Activated CD8-positive, alpha-beta memory T cell treated with anti-CD3 and anti-CD28 coated beads, Interleukin-2, amount 10 ng/mL, durations not matched to agents 7 days and 5 days (primary cell): ENCODE results near the gene CHD9. TPM values are rescaled to one million over a fixed set of nuclear protein-coding genes. Genes with fewer than 3 reads are reported as not detected.
A peak's percentile ranks its signal among the peaks of the same experiment; 100 is the strongest.

Experiments
- ATAC-seq: fragments of 150-1000 bp; cut with Tn5 transposase; one replicate; pipeline ENCODE4 v1.10.0; 2021; ENCODE audit warnings: moderate library complexity
- CTCF ChIA-PET: fragments of 350-600 bp; sonication (Branson Sonifier 250); formaldehyde crosslinking; loops from one replicate; lab custom pipeline; 2021; ENCODE audit warnings: antibody characterized with exemption; lab: Charles Lee
- DNase-seq: peaks from one replicate; pipeline ENCODE4 v3.0.0-alpha.2; 2020
- H3K27ac Mint-ChIP-seq: one replicate; pipeline ENCODE4 v1.8.0; 2021; ENCODE audit warnings: mild to moderate bottlenecking, mixed read lengths
- H3K27me3 Mint-ChIP-seq: one replicate; pipeline ENCODE4 v1.8.0; 2021; ENCODE audit warnings: mixed read lengths
- H3K36me3 Mint-ChIP-seq: one replicate; pipeline ENCODE4 v1.8.0; 2021; ENCODE audit warnings: mild to moderate bottlenecking, mixed read lengths
- H3K4me1 Mint-ChIP-seq: one replicate; pipeline ENCODE4 v1.8.0; 2021; ENCODE audit warnings: mixed read lengths
- H3K4me3 Mint-ChIP-seq: one replicate; pipeline ENCODE4 v1.8.0; 2021; ENCODE audit warnings: mild to moderate bottlenecking, moderate library complexity, mixed read lengths
- H3K9me3 Mint-ChIP-seq: one replicate; pipeline ENCODE4 v1.8.0; 2022; ENCODE audit warnings: low read depth, mixed read lengths
- total RNA-seq, 2 experiments: library from RNA; stranded (reverse); gene quantifications; one replicate each; pipeline ENCODE4 v1.2.3, GENCODE V29; 2021

Gene CHD9
- total RNA-seq, 2 experiments from 2014 or later: 23.7 to 32.7 TPM

GRCh38 chr16:53201900-53202299 is 147.1 kb downstream of the CHD9 start:
- ATAC-seq (no peak), DNase-seq (no peak)
- no peaks in the 10 kb centered on the region for H3K27me3 Mint-ChIP-seq
- CTCF ChIA-PET: no interaction called here
- H3K4me3 Mint-ChIP-seq: no peak overlapping the region
- H3K27ac Mint-ChIP-seq: no peak overlapping the region
- no peaks in the 10 kb centered on the region for H3K4me1 Mint-ChIP-seq
- peaks cover 2% of the 10 kb centered on the region for H3K9me3 Mint-ChIP-seq
- H3K36me3 Mint-ChIP-seq: peaks cover 18% of the 10 kb centered on the region

- no peaks in the 10 kb centered on the region for H3K4me1 Mint-ChIP-seq
- no peak overlapping the region for H3K27ac Mint-ChIP-seq
- DNase-seq (no peak), ATAC-seq (no peak)
- H3K36me3 Mint-ChIP-seq: peaks cover 18% of the 10 kb centered on the region
- peaks cover 2% of the 10 kb centered on the region for H3K9me3 Mint-ChIP-seq
- H3K27me3 Mint-ChIP-seq: no peaks in the 10 kb centered on the region
- CTCF ChIA-PET: interaction anchor here (1.1 kb wide), 1 partner anchor 13 kb away, joined by 3 read pairs; no protein-coding TSS in a partner anchor
- H3K4me3 Mint-ChIP-seq: no peak overlapping the region
These were observed 147.6 kb downstream of the CHD9 start for GRCh38 chr16:53202398-53202797.

GRCh38 chr16:53207810-53208752 is 153.3 kb downstream of the CHD9 start:
- Mint-ChIP-seq H3K4me1 (peaks cover 13% of the 10 kb centered on the region), H3K4me3 (peak overlapping the region; percentile 69), H3K27ac (peak overlapping the region; percentile 82), H3K9me3 (peaks cover 2% of the 10 kb centered on the region), H3K36me3 (peaks cover 8% of the 10 kb centered on the region), H3K27me3 (no peaks in the 10 kb centered on the region)
- CTCF ChIA-PET: interaction anchor here (0.6 to 2.4 kb wide), 6 partner anchors 13 to 155 kb away, joined by 3 to 11 read pairs (median 4); partner anchors contain the start of genes CHD9 and CHD9NB
- DNase-seq (peak; percentile 42), ATAC-seq (peak; percentile 69)

- no peak for ATAC-seq
- CTCF ChIA-PET: interaction anchor here (2.4 kb wide), 1 partner anchor 155 kb away, joined by 11 read pairs; the partner anchor contains the start of gene CHD9
- Mint-ChIP-seq H3K9me3 (no peaks in the 10 kb centered on the region), H3K27ac (peak overlapping the region; percentile 68), H3K4me1 (peaks cover 13% of the 10 kb centered on the region), H3K4me3 (peak overlapping the region; percentile 65), H3K36me3 (peaks cover 4% of the 10 kb centered on the region), H3K27me3 (no peaks in the 10 kb centered on the region)
- no peak for DNase-seq
These were observed 154.6 kb downstream of the CHD9 start for GRCh38 chr16:53209429-53209828.

GRCh38 chr16:53209877-53210276 is 155.1 kb downstream of the CHD9 start:
- no peak overlapping the region for H3K27ac Mint-ChIP-seq
- H3K4me3 Mint-ChIP-seq: peak overlapping the region; percentile 65
- ATAC-seq (no peak), DNase-seq (no peak)
- H3K36me3 Mint-ChIP-seq: peaks cover 4% of the 10 kb centered on the region
- no peaks in the 10 kb centered on the region for H3K27me3 Mint-ChIP-seq
- CTCF ChIA-PET: no interaction called here
- peaks cover 13% of the 10 kb centered on the region for H3K4me1 Mint-ChIP-seq
- no peaks in the 10 kb centered on the region for H3K9me3 Mint-ChIP-seq

- Mint-ChIP-seq H3K4me3 (no peak overlapping the region), H3K36me3 (peaks cover 4% of the 10 kb centered on the region), H3K27me3 (no peaks in the 10 kb centered on the region), H3K9me3 (no peaks in the 10 kb centered on the region), H3K27ac (no peak overlapping the region), H3K4me1 (peaks cover 13% of the 10 kb centered on the region)
- CTCF ChIA-PET: no interaction called here
- no peak for DNase-seq
- no peak for ATAC-seq
These were observed 156.5 kb downstream of the CHD9 start for GRCh38 chr16:53211253-53211652.

- peaks cover 4% of the 10 kb centered on the region for H3K36me3 Mint-ChIP-seq
- DNase-seq (no peak), ATAC-seq (no peak)
- H3K4me1 Mint-ChIP-seq: peaks cover 13% of the 10 kb centered on the region
- no peaks in the 10 kb centered on the region for H3K9me3 Mint-ChIP-seq
- H3K4me3 Mint-ChIP-seq: no peak overlapping the region
- no peak overlapping the region for H3K27ac Mint-ChIP-seq
- CTCF ChIA-PET: interaction anchor here (0.8 kb wide), 1 partner anchor 158 kb away, joined by 4 read pairs; the partner anchor contains the start of gene CHD9
- H3K27me3 Mint-ChIP-seq: no peaks in the 10 kb centered on the region
These were observed 158.1 kb downstream of the CHD9 start for GRCh38 chr16:53212893-53213223.

GRCh38 chr16:53213542-53213941 is 158.8 kb downstream of the CHD9 start:
- Mint-ChIP-seq H3K27ac (no peak overlapping the region), H3K9me3 (no peaks in the 10 kb centered on the region), H3K4me3 (no peak overlapping the region), H3K27me3 (no peaks in the 10 kb centered on the region), H3K4me1 (peaks cover 7% of the 10 kb centered on the region), H3K36me3 (peaks cover 4% of the 10 kb centered on the region)
- no peak for DNase-seq
- ATAC-seq: no peak
- CTCF ChIA-PET: interaction anchor here (0.8 kb wide), 1 partner anchor 159 kb away, joined by 4 read pairs; the partner anchor contains the start of gene CHD9

- CTCF ChIA-PET: interaction anchor here (0.6 to 0.7 kb wide), 2 partner anchors 14 to 54 kb away, joined by 4 read pairs; no protein-coding TSS in a partner anchor
- H3K4me1 Mint-ChIP-seq: peaks cover 3% of the 10 kb centered on the region
- no peak overlapping the region for H3K27ac Mint-ChIP-seq
- DNase-seq: no peak
- no peak overlapping the region for H3K4me3 Mint-ChIP-seq
- H3K27me3 Mint-ChIP-seq: no peaks in the 10 kb centered on the region
- no peaks in the 10 kb centered on the region for H3K9me3 Mint-ChIP-seq
- no peak for ATAC-seq
- no peaks in the 10 kb centered on the region for H3K36me3 Mint-ChIP-seq
These were observed 162.0 kb downstream of the CHD9 start for GRCh38 chr16:53216798-53217197.

GRCh38 chr16:53219371-53219770 is 164.6 kb downstream of the CHD9 start:
- DNase-seq (no peak), ATAC-seq (no peak)
- Mint-ChIP-seq H3K9me3 (no peaks in the 10 kb centered on the region), H3K27ac (no peak overlapping the region), H3K36me3 (no peaks in the 10 kb centered on the region), H3K4me3 (no peak overlapping the region), H3K27me3 (no peaks in the 10 kb centered on the region), H3K4me1 (no peaks in the 10 kb centered on the region)
- CTCF ChIA-PET: no interaction called here

- no peak overlapping the region for H3K27ac Mint-ChIP-seq
- H3K9me3 Mint-ChIP-seq: no peaks in the 10 kb centered on the region
- DNase-seq (no peak), ATAC-seq (no peak)
- no peaks in the 10 kb centered on the region for H3K36me3 Mint-ChIP-seq
- H3K27me3 Mint-ChIP-seq: no peaks in the 10 kb centered on the region
- CTCF ChIA-PET: no interaction called here
- H3K4me3 Mint-ChIP-seq: no peak overlapping the region
- H3K4me1 Mint-ChIP-seq: no peaks in the 10 kb centered on the region
These were observed 165.1 kb downstream of the CHD9 start for GRCh38 chr16:53219795-53220454.

GRCh38 chr16:53220585-53220984 is 165.8 kb downstream of the CHD9 start:
- Mint-ChIP-seq H3K4me1 (no peaks in the 10 kb centered on the region), H3K27me3 (no peaks in the 10 kb centered on the region), H3K36me3 (no peaks in the 10 kb centered on the region), H3K4me3 (no peak overlapping the region), H3K27ac (no peak overlapping the region), H3K9me3 (no peaks in the 10 kb centered on the region)
- DNase-seq (no peak), ATAC-seq (no peak)
- CTCF ChIA-PET: no interaction called here

GRCh38 chr16:53224951-53225533 is 170.3 kb downstream of the CHD9 start:
- H3K4me3 Mint-ChIP-seq: no peak overlapping the region
- H3K27ac Mint-ChIP-seq: no peak overlapping the region
- H3K4me1 Mint-ChIP-seq: no peaks in the 10 kb centered on the region
- no peak for DNase-seq
- no peak for ATAC-seq
- peaks cover 9% of the 10 kb centered on the region for H3K36me3 Mint-ChIP-seq
- CTCF ChIA-PET: no interaction called here
- no peaks in the 10 kb centered on the region for H3K9me3 Mint-ChIP-seq
- no peaks in the 10 kb centered on the region for H3K27me3 Mint-ChIP-seq
